Glutamatergic neuron (in vitro differentiated cells): Measurements from ENCODE around the gene ZCCHC14. TPM values are rescaled to one million over a fixed set of nuclear protein-coding genes. Genes with fewer than 3 reads are reported as not detected.

Experiments
- DNase-seq: peaks from one replicate; pipeline ENCODE4 v3.0.0; 2022
- H3K27ac Mint-ChIP-seq: one replicate; pipeline ENCODE4 v1.8.0; 2020; ENCODE audit warnings: mild to moderate bottlenecking, mixed read lengths, inconsistent platforms; ENCODE audit not compliant: unreplicated experiment
- H3K27me3 Mint-ChIP-seq: one replicate; pipeline ENCODE4 v1.8.0; 2020; ENCODE audit warnings: mild to moderate bottlenecking, moderate library complexity, mixed read lengths, inconsistent platforms; ENCODE audit not compliant: unreplicated experiment
- H3K36me3 Mint-ChIP-seq: one replicate; pipeline ENCODE4 v1.8.0; 2020; ENCODE audit warnings: mild to moderate bottlenecking, mixed read lengths, inconsistent platforms; ENCODE audit not compliant: unreplicated experiment
- H3K4me1 Mint-ChIP-seq: one replicate; pipeline ENCODE4 v1.8.0; 2020; ENCODE audit warnings: mild to moderate bottlenecking, low read depth, mixed read lengths, inconsistent platforms; ENCODE audit not compliant: unreplicated experiment
- H3K4me3 Mint-ChIP-seq: one replicate; pipeline ENCODE4 v1.8.0; 2020; ENCODE audit warnings: mild to moderate bottlenecking, mixed read lengths, inconsistent platforms; ENCODE audit not compliant: unreplicated experiment
- H3K9me3 Mint-ChIP-seq: one replicate; pipeline ENCODE4 v1.8.0; 2020; ENCODE audit warnings: mild to moderate bottlenecking, moderate library complexity, mixed read lengths, inconsistent platforms; ENCODE audit not compliant: unreplicated experiment
- CTCF ChIP-seq: fragments of 200-600 bp; sonication (generic); IDR thresholded peaks from one replicate; pipeline ENCODE4 v1.5.0; 2021; ENCODE audit not compliant: partially characterized antibody, unreplicated experiment
- total RNA-seq: library from RNA; stranded (reverse); fragmentation: NEBNext Ultra II Directional; extraction: Animal tissue kit (Norgen Biotek cat#: 25700); gene quantifications from one replicate; pipeline ENCODE4 v1.2.1, GENCODE V29; 2021; ENCODE audit not compliant: unreplicated experiment

Gene ZCCHC14
- total RNA-seq, 1 donor from 2014 or later, result 29.2 TPM

DNA sequence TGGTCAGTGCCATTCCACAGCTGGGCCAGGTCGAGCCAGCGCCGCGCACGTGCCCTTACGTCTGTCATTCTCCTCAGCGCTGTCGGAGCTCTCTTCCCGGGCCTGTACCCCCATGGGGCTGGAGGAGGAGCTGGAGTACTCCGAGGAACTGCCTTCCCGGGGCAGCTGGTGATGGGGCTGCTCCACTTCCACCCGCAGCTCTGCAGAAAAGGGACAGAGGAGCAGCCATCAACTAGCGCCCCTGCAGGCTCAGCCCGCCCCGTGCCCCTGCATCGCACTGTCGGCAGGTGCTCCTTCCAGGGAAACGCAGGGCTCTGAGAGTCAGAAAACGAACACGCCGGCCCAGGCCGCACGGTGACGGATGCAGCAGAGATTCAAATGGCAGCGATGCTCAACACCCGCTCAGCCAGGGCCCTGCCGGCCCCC is 79.8 kb downstream of the ZCCHC14 start:
- Mint-ChIP-seq H3K4me1 (peaks cover 5% of the 10 kb centered on the region), H3K27me3 (no peaks in the 10 kb centered on the region), H3K27ac (peak overlapping the region; percentile 50), H3K9me3 (peaks cover 8% of the 10 kb centered on the region), H3K36me3 (peaks cover 5% of the 10 kb centered on the region), H3K4me3 (no peak overlapping the region)
- DNase-seq, result no peak
- no peak for TF ChIP-seq CTCF

- Mint-ChIP-seq H3K4me1 (peaks cover 5% of the 10 kb centered on the region), H3K36me3 (peaks cover 5% of the 10 kb centered on the region), H3K27ac (peak overlapping the region; percentile 3), H3K9me3 (peaks cover 7% of the 10 kb centered on the region), H3K27me3 (no peaks in the 10 kb centered on the region), H3K4me3 (no peak overlapping the region)
- no peak for DNase-seq
- no peak for TF ChIP-seq CTCF
Measured at GRCh38 chr16:87412371-87412995, 80.3 kb downstream of the ZCCHC14 start.

GRCh38 chr16:87411375-87412271 is 81.2 kb downstream of the ZCCHC14 start:
- Mint-ChIP-seq H3K9me3 (peaks cover 7% of the 10 kb centered on the region), H3K4me3 (no peak overlapping the region), H3K4me1 (peaks cover 10% of the 10 kb centered on the region), H3K36me3 (peaks cover 5% of the 10 kb centered on the region), H3K27me3 (no peaks in the 10 kb centered on the region), H3K27ac (no peak overlapping the region)
- DNase-seq, result no peak
- TF ChIP-seq CTCF, result no peak

GRCh38 chr16:87410968-87411367 is 81.9 kb downstream of the ZCCHC14 start:
- Mint-ChIP-seq H3K36me3 (peaks cover 5% of the 10 kb centered on the region), H3K4me1 (peaks cover 10% of the 10 kb centered on the region), H3K27ac (no peak overlapping the region), H3K4me3 (no peak overlapping the region), H3K9me3 (peaks cover 7% of the 10 kb centered on the region), H3K27me3 (no peaks in the 10 kb centered on the region)
- no peak for DNase-seq
- no peak for TF ChIP-seq CTCF

GRCh38 chr16:87410530-87410929 is 82.3 kb downstream of the ZCCHC14 start:
- Mint-ChIP-seq H3K9me3 (peaks cover 7% of the 10 kb centered on the region), H3K4me1 (peaks cover 10% of the 10 kb centered on the region), H3K27me3 (no peaks in the 10 kb centered on the region), H3K27ac (no peak overlapping the region), H3K36me3 (peaks cover 5% of the 10 kb centered on the region), H3K4me3 (no peak overlapping the region)
- no peak for TF ChIP-seq CTCF
- DNase-seq, result no peak
